ENCODE data around the gene PSMD3. TPM values are rescaled to one million over a fixed set of nuclear protein-coding genes. Genes with fewer than 3 reads are reported as not detected.
A peak's percentile ranks its signal among the peaks of the same experiment; 100 is the strongest.

The PSMD3 gene
- polyA plus RNA-seq, 2 of the 4 experiments (the other 2 are of a cell fraction) = 87.7 to 193 TPM

DNA sequence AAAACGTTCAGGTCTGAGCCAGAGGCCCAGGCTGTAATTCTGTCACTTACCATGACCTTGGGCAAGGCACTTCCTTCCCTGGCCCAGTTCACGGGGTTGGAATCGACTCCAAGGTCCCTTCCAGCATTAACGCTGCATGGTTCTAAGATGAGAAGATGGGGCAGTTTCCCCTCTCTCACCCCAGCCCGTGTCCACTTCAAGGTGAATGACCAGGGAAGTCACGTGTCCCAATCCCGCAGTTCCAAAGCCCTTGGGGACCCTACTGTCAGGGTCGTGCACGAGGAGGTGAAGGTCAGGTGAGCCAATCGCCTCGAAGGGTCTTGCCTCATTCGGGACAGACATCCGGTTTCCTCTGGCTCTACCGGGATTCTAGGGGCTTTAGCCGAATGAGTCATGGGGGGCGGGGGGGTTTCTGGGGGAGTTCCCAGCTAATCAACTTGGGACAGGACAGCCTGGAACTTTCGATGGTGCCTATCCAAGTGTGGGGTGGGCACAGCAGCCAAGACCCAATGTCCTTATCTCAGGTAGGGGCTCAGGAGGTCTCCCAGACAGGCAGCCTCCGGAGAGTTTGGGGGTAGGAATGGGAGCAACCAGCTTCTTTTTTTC is 33.9 kb downstream of the PSMD3 start:
- Histone ChIP-seq H3K4me3 (no peak overlapping the region), H3K27ac (peak overlapping the region; percentile 3 to 46; a peak in 2 of 6 replicates), H3K4me1 (peaks cover 17% of the 10 kb centered on the region; the same call in 2 of the 3 replicates), H3K9me3 (no peaks in the 10 kb centered on the region), H3K4me2 (0 out of 3 replicates have a peak overlapping the region, but pooled peaks have one; percentile 5)
- WGBS (ENCODE audit: missing lambda C conversion rate) = 62% methylated on average over 18 of the region's 18 CpGs
- ChIA-PET POLR2A (no interaction called here), CTCF (interaction anchor here (0.6 to 24.9 kb wide), 44 partner anchors 9 to 362 kb away, joined by 3 to 625 read pairs (median 8); partner anchors contain the start of genes CASC3, MED24, PSMD3 and RAPGEFL1)
- TF ChIP-seq RNF2 (IDR thresholded peaks at IDR 0.05; ENCODE audit: borderline replicate concordance, low read depth) = no peak
- no peak for TF ChIP-seq SMC3 (IDR thresholded peaks at IDR 0.05)
- no peak for TF ChIP-seq MAFK (IDR thresholded peaks at IDR 0.05; ENCODE audit: partially characterized antibody)
- TF ChIP-seq, protein P1, sequence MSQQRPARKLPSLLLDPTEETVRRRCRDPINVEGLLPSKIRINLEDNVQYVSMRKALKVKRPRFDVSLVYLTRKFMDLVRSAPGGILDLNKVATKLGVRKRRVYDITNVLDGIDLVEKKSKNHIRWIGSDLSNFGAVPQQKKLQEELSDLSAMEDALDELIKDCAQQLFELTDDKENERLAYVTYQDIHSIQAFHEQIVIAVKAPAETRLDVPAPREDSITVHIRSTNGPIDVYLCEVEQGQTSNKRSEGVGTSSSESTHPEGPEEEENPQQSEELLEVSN (IDR thresholded peaks at IDR 0.05; ENCODE audit: borderline replicate concordance, low read depth) = no peak
- TF ChIP-seq, protein P2, sequence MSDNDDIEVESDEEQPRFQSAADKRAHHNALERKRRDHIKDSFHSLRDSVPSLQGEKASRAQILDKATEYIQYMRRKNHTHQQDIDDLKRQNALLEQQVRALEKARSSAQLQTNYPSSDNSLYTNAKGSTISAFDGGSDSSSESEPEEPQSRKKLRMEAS (IDR thresholded peaks at IDR 0.05) = no peak
- TF ChIP-seq CBX8 (IDR thresholded peaks at IDR 0.05) = no peak
- no peak for TF ChIP-seq FOXS1 (CRISPR knock-in tag; IDR thresholded peaks at IDR 0.05)
- TF ChIP-seq ZNF302 (CRISPR knock-in tag; IDR thresholded peaks at IDR 0.05) = no peak
- no peak for TF ChIP-seq NR3C1 (IDR thresholded peaks at IDR 0.05)
- TF ChIP-seq SREBF2 (IDR thresholded peaks at IDR 0.05) = no peak
- no peak for TF ChIP-seq RFX5 (IDR thresholded peaks at IDR 0.05)
- no peak for TF ChIP-seq KDM5A (IDR thresholded peaks at IDR 0.05)
- TF ChIP-seq, protein P3, sequence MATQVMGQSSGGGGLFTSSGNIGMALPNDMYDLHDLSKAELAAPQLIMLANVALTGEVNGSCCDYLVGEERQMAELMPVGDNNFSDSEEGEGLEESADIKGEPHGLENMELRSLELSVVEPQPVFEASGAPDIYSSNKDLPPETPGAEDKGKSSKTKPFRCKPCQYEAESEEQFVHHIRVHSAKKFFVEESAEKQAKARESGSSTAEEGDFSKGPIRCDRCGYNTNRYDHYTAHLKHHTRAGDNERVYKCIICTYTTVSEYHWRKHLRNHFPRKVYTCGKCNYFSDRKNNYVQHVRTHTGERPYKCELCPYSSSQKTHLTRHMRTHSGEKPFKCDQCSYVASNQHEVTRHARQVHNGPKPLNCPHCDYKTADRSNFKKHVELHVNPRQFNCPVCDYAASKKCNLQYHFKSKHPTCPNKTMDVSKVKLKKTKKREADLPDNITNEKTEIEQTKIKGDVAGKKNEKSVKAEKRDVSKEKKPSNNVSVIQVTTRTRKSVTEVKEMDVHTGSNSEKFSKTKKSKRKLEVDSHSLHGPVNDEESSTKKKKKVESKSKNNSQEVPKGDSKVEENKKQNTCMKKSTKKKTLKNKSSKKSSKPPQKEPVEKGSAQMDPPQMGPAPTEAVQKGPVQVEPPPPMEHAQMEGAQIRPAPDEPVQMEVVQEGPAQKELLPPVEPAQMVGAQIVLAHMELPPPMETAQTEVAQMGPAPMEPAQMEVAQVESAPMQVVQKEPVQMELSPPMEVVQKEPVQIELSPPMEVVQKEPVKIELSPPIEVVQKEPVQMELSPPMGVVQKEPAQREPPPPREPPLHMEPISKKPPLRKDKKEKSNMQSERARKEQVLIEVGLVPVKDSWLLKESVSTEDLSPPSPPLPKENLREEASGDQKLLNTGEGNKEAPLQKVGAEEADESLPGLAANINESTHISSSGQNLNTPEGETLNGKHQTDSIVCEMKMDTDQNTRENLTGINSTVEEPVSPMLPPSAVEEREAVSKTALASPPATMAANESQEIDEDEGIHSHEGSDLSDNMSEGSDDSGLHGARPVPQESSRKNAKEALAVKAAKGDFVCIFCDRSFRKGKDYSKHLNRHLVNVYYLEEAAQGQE (IDR thresholded peaks at IDR 0.05) = no peak
- TF ChIP-seq, protein P4, sequence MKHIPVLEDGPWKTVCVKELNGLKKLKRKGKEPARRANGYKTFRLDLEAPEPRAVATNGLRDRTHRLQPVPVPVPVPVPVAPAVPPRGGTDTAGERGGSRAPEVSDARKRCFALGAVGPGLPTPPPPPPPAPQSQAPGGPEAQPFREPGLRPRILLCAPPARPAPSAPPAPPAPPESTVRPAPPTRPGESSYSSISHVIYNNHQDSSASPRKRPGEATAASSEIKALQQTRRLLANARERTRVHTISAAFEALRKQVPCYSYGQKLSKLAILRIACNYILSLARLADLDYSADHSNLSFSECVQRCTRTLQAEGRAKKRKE (CRISPR knock-in tag; IDR thresholded peaks at IDR 0.05; ENCODE audit: low read depth) = no peak
- no peak for TF ChIP-seq HDAC2 (IDR thresholded peaks at IDR 0.05)
- TF ChIP-seq NPAS2 (CRISPR knock-in tag; IDR thresholded peaks at IDR 0.05; ENCODE audit: borderline replicate concordance) = no peak
- TF ChIP-seq ESRRA (IDR thresholded peaks at IDR 0.05; ENCODE audit: borderline replicate concordance, low read length) = no peak
- TF ChIP-seq HEYL (CRISPR knock-in tag; IDR thresholded peaks at IDR 0.05) = no peak
- peak in 1 of 2 experiments; percentile 4; a peak in 2 of 6 replicates for ATAC-seq
- DNase-seq (ENCODE audit: low read depth in 1 of 2, low spot score in 1 of 2) = no peak
- FAIRE-seq = no peak

DNA sequence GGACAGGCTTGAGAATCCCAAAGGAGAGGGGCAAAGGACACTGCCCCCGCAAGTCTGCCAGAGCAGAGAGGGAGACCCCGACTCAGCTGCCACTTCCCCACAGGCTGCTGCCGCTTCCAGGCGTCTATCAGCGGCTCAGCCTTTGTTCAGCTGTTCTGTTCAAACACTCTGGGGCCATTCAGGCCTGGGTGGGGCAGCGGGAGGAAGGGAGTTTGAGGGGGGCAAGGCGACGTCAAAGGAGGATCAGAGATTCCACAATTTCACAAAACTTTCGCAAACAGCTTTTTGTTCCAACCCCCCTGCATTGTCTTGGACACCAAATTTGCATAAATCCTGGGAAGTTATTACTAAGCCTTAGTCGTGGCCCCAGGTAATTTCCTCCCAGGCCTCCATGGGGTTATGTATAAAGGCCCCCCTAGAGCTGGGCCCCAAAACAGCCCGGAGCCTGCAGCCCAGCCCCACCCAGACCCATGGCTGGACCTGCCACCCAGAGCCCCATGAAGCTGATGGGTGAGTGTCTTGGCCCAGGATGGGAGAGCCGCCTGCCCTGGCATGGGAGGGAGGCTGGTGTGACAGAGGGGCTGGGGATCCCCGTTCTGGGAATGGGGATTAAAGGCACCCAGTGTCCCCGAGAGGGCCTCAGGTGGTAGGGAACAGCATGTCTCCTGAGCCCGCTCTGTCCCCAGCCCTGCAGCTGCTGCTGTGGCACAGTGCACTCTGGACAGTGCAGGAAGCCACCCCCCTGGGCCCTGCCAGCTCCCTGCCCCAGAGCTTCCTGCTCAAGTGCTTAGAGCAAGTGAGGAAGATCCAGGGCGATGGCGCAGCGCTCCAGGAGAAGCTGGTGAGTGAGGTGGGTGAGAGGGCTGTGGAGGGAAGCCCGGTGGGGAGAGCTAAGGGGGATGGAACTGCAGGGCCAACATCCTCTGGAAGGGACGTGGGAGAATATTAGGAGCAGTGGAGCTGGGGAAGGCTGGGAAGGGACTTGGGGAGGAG is 34.7 kb downstream of the PSMD3 start, which contains the start of gene CSF3:
TSS of gene CSF3 (plus strand) at position 436 of the 993 bp plus-strand sequence. CDS start at position 471, 35 bp downstream.
- Histone ChIP-seq H3K4me2 (0 out of 3 replicates have a peak within 1 kb of the TSS, but pooled peaks have one; percentile 5), H3K4me1 (peaks cover 17% of the 10 kb centered on the region; the same call in 2 of the 3 replicates), H3K4me3 (no peak within 1 kb of the TSS), H3K27ac (peak within 1 kb of the TSS; percentile 42 to 46; a peak in 3 of 6 replicates), H3K9me3 (no peaks in the 10 kb centered on the region)
- CTCF ChIA-PET = interaction anchor here (0.6 to 24.9 kb wide), 43 partner anchors 9 to 361 kb away, joined by 3 to 625 read pairs (median 4); partner anchors contain the start of genes CASC3, MED24 and PSMD3
- FAIRE-seq = no peak
- 64% methylated on average over 20 of the region's 20 CpGs for WGBS (ENCODE audit: missing lambda C conversion rate)
- TF ChIP-seq POLR2A (IDR thresholded peaks at IDR 0.05; ENCODE audit: low read length) (no peak), FOSL2 (IDR thresholded peaks at IDR 0.05) (no peak), FOSL2 (CRISPR knock-in tag; IDR thresholded peaks at IDR 0.05) (no peak), MAFK (IDR thresholded peaks at IDR 0.05; ENCODE audit: partially characterized antibody) (no peak), RAD21 (conservative IDR thresholded peaks at IDR 0.05 in 1 of 2, IDR thresholded peaks at IDR 0.05 in 1 of 2) (no peak), SMC3 (IDR thresholded peaks at IDR 0.05) (no peak)
- POLR2A ChIA-PET = interaction anchor here (0.7 kb wide), 1 partner anchor 98 kb away, joined by 3 read pairs; no protein-coding TSS in a partner anchor
- 0 out of 6 replicates have a peak, but pooled peaks have one; percentile 1 to 4 for ATAC-seq
- no peak for DNase-seq (ENCODE audit: low read depth in 1 of 2, low spot score in 1 of 2)
